Measurements from ENCODE around the gene CLCN5. TPM values are rescaled to one million over a fixed set of nuclear protein-coding genes. Genes with fewer than 3 reads are reported as not detected.

CLCN5 gene
- total and polyA plus RNA-seq, 2 of the 13 experiments (the other 11 are each of a cell fraction or from before 2014, with no cell fraction given), result 7.8 to 27.3 TPM

GRCh38 chrX:50067435-50068284 lies 145.3 kb downstream of the CLCN5 start (continued):
- TF ChIP-seq ARID4A (CRISPR knock-in tag; IDR thresholded peaks at IDR 0.05; ENCODE audit: borderline replicate concordance), result peak; percentile 25; the same call in 1 of the 2 replicates
- TF ChIP-seq ZNF33B (CRISPR knock-in tag; IDR thresholded peaks at IDR 0.05), result no peak
- no peak for TF ChIP-seq FOXA1 (IDR thresholded peaks at IDR 0.05)
- TF ChIP-seq FOXA1 (CRISPR knock-in tag; IDR thresholded peaks at IDR 0.05), result 0 out of 2 replicates have a peak, but pooled peaks have one; percentile 13
- no peak for TF ChIP-seq ZNF335 (CRISPR knock-in tag; IDR thresholded peaks at IDR 0.05)
- TF ChIP-seq ATF3 (CRISPR knock-in tag; IDR thresholded peaks at IDR 0.05), result no peak
- no peak for TF ChIP-seq ETV5 (CRISPR knock-in tag; IDR thresholded peaks at IDR 0.05; ENCODE audit: borderline replicate concordance)
- no peak for TF ChIP-seq ZNF503 (CRISPR knock-in tag; IDR thresholded peaks at IDR 0.05)
- no peak for TF ChIP-seq ZNF362 (CRISPR knock-in tag; IDR thresholded peaks at IDR 0.05; ENCODE audit: borderline replicate concordance)
- no peak for TF ChIP-seq KLF9 (CRISPR knock-in tag; IDR thresholded peaks at IDR 0.05; ENCODE audit: low read depth)
- no peak for TF ChIP-seq ZBTB25 (CRISPR knock-in tag; IDR thresholded peaks at IDR 0.05)
- peak; percentile 62; the same call in 1 of the 2 replicates for TF ChIP-seq POLR2G (IDR thresholded peaks at IDR 0.05; ENCODE audit: low read depth, low read length)
- no peak for TF ChIP-seq HDAC2 (CRISPR knock-in tag; IDR thresholded peaks at IDR 0.05)
- TF ChIP-seq SP4 (CRISPR knock-in tag; IDR thresholded peaks at IDR 0.05), result no peak
- peak; percentile 92 for TF ChIP-seq USF2 (IDR thresholded peaks at IDR 0.05; ENCODE audit: low read depth, low read length)
- peak; percentile 74; the same call in 1 of the 2 replicates for TF ChIP-seq USF2 (CRISPR knock-in tag; IDR thresholded peaks at IDR 0.05; ENCODE audit: borderline replicate concordance)
- no peak for TF ChIP-seq ZNF441 (CRISPR knock-in tag; IDR thresholded peaks at IDR 0.05; ENCODE audit: borderline replicate concordance)
